ENCODE results near the gene ARFGAP3. TPM values are rescaled to one million over a fixed set of nuclear protein-coding genes. Genes with fewer than 3 reads are reported as not detected.

Gene ARFGAP3
- total RNA-seq, 2 experiments from 2014 or later = 19.5 to 21.4 TPM

GRCh38 chr22:42868751-42869251 lies 11.7 kb upstream of the ARFGAP3 start:
- no peak overlapping the region for H3K4me3 Mint-ChIP-seq
- peaks cover 1% of the 10 kb centered on the region for H3K4me1 Mint-ChIP-seq (ENCODE audit: low read depth)
- no peaks in the 10 kb centered on the region for H3K9me3 ChIP-seq (ENCODE audit: control insufficient read depth in 1 of 2, insufficient read depth in 1 of 2, low read length in 2 of 2)
- peaks cover 32% of the 10 kb centered on the region for H3K36me3 Mint-ChIP-seq (ENCODE audit: low read depth)
- no peak for TF ChIP-seq CTCF (IDR thresholded peaks at IDR 0.05)
- no peaks in the 10 kb centered on the region for H3K9me3 Mint-ChIP-seq
- no peaks in the 10 kb centered on the region for H3K27me3 Mint-ChIP-seq
- H3K27ac Mint-ChIP-seq = no peak overlapping the region
- POLR2A ChIA-PET = interaction anchor here (1.6 kb wide), 1 partner anchor 12 kb away, joined by 3 read pairs; the partner anchor contains the start of gene ARFGAP3
- no peak for ATAC-seq (ENCODE audit: poor library complexity)
- H3K36me3 ChIP-seq (ENCODE audit: insufficient read depth, low read length) = peaks cover 24% of the 10 kb centered on the region
- intact Hi-C loops (cut with DNase I, micrococcal nuclease) = no loop called here
- no peak overlapping the region for H3K27ac ChIP-seq (ENCODE audit: low read depth in 1 of 2, low read length in 2 of 2)
- CTCF ChIA-PET = no interaction called here
- H3K4me3 ChIP-seq (ENCODE audit: low read length) = no peak overlapping the region
- DNase-seq = no peak
- H3K4me1 ChIP-seq (ENCODE audit: insufficient read depth, low read length) = no peaks in the 10 kb centered on the region
- H3K27me3 ChIP-seq (ENCODE audit: control insufficient read depth in 1 of 2, insufficient read depth in 2 of 2, low read length in 2 of 2) = no peaks in the 10 kb centered on the region

- H3K9me3 ChIP-seq (ENCODE audit: control insufficient read depth in 1 of 2, insufficient read depth in 1 of 2, low read length in 2 of 2) = no peaks in the 10 kb centered on the region
- intact Hi-C loops (cut with DNase I, micrococcal nuclease) = no loop called here
- no peak for TF ChIP-seq CTCF (IDR thresholded peaks at IDR 0.05)
- no peak overlapping the region for H3K4me3 ChIP-seq (ENCODE audit: low read length)
- no peaks in the 10 kb centered on the region for H3K4me1 ChIP-seq (ENCODE audit: insufficient read depth, low read length)
- DNase-seq (no peak), ATAC-seq (ENCODE audit: poor library complexity) (no peak)
- no peaks in the 10 kb centered on the region for H3K27me3 ChIP-seq (ENCODE audit: control insufficient read depth in 1 of 2, insufficient read depth in 2 of 2, low read length in 2 of 2)
- ChIA-PET POLR2A (no interaction called here), CTCF (interaction anchor here (0.6 kb wide), 1 partner anchor 74 kb away, joined by 3 read pairs; no protein-coding TSS in a partner anchor)
- Mint-ChIP-seq H3K9me3 (no peaks in the 10 kb centered on the region), H3K36me3 (ENCODE audit: low read depth) (peaks cover 15% of the 10 kb centered on the region), H3K27me3 (no peaks in the 10 kb centered on the region), H3K4me3 (no peak overlapping the region), H3K27ac (no peak overlapping the region), H3K4me1 (ENCODE audit: low read depth) (peaks cover 12% of the 10 kb centered on the region)
- peaks cover 6% of the 10 kb centered on the region for H3K36me3 ChIP-seq (ENCODE audit: insufficient read depth, low read length)
- no peak overlapping the region for H3K27ac ChIP-seq (ENCODE audit: low read depth in 1 of 2, low read length in 2 of 2)
These were observed 9.0 kb upstream of the ARFGAP3 start for GRCh38 chr22:42866100-42866499.

- CTCF ChIA-PET = no interaction called here
- POLR2A ChIA-PET = no interaction called here
These were observed 8.5 kb upstream of the ARFGAP3 start for GRCh38 chr22:42865536-42865935.

More at GRCh38 chr22:42865536-42865935, 8.5 kb upstream of the ARFGAP3 start:
- Histone ChIP-seq H3K4me1 (ENCODE audit: insufficient read depth, low read length) (no peaks in the 10 kb centered on the region), H3K27me3 (ENCODE audit: control insufficient read depth in 1 of 2, insufficient read depth in 2 of 2, low read length in 2 of 2) (no peaks in the 10 kb centered on the region), H3K9me3 (ENCODE audit: control insufficient read depth in 1 of 2, insufficient read depth in 1 of 2, low read length in 2 of 2) (no peaks in the 10 kb centered on the region), H3K4me3 (ENCODE audit: low read length) (no peak overlapping the region), H3K27ac (ENCODE audit: low read depth in 1 of 2, low read length in 2 of 2) (no peak overlapping the region), H3K36me3 (ENCODE audit: insufficient read depth, low read length) (peaks cover 1% of the 10 kb centered on the region)
- no peak overlapping the region for H3K27ac Mint-ChIP-seq
- H3K4me3 Mint-ChIP-seq = no peak overlapping the region
- intact Hi-C loops (cut with DNase I, micrococcal nuclease) = no loop called here
- no peaks in the 10 kb centered on the region for H3K27me3 Mint-ChIP-seq
- no peak for TF ChIP-seq CTCF (IDR thresholded peaks at IDR 0.05)
- ATAC-seq (ENCODE audit: poor library complexity) (no peak), DNase-seq (no peak)
- H3K4me1 Mint-ChIP-seq (ENCODE audit: low read depth) = peaks cover 12% of the 10 kb centered on the region
- peaks cover 10% of the 10 kb centered on the region for H3K36me3 Mint-ChIP-seq (ENCODE audit: low read depth)
- H3K9me3 Mint-ChIP-seq = no peaks in the 10 kb centered on the region
